ENCODE results near the gene PDGFB. TPM values are rescaled to one million over a fixed set of nuclear protein-coding genes. Genes with fewer than 3 reads are reported as not detected.

PDGFB gene
- total RNA-seq, 2 donors from 2014 or later: 7.0 to 15.8 TPM

DNA sequence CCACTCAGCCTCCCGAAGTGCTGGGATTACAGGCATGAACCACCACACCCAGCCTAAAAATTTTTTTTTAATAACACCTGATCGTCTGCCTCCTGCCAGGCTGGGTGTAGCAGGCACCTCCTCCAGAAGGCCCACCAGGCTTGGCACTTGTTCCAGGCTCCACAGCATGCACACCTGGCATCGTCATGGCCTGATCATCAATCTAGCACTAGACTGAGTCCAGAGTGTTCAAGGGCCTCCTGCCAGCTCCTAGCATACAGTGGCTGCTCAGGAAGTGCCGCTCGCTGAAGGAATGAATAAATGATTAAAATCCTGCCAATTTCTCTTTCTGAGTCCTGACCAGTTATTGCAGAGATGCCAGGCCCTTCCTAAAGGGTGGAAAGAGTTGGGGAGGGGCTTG lies 3.5 kb upstream of the PDGFB start:
- 44 to 46% methylated on average over 5 of the region's 5 CpGs for WGBS, 2 donors
- Histone ChIP-seq H3K4me1 (peaks cover 44% of the 10 kb centered on the region), H3K36me3 (replicated peaks in 1 of 2; ENCODE audit: insufficient read depth in 1 of 2, low read depth in 2 of 2) (no peaks in the 10 kb centered on the region), H3K9me3 (no peaks in the 10 kb centered on the region), H3K27ac (no peak overlapping the region), H3K27me3 (no peaks in the 10 kb centered on the region), H3K4me3 (no peak overlapping the region)
- peak in 2 of 4 donors; percentile 61 to 65 for DNase-seq
- no peak for ATAC-seq
- TF ChIP-seq, protein P1, sequence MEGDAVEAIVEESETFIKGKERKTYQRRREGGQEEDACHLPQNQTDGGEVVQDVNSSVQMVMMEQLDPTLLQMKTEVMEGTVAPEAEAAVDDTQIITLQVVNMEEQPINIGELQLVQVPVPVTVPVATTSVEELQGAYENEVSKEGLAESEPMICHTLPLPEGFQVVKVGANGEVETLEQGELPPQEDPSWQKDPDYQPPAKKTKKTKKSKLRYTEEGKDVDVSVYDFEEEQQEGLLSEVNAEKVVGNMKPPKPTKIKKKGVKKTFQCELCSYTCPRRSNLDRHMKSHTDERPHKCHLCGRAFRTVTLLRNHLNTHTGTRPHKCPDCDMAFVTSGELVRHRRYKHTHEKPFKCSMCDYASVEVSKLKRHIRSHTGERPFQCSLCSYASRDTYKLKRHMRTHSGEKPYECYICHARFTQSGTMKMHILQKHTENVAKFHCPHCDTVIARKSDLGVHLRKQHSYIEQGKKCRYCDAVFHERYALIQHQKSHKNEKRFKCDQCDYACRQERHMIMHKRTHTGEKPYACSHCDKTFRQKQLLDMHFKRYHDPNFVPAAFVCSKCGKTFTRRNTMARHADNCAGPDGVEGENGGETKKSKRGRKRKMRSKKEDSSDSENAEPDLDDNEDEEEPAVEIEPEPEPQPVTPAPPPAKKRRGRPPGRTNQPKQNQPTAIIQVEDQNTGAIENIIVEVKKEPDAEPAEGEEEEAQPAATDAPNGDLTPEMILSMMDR (IDR thresholded peaks at IDR 0.05): no peak
- TF ChIP-seq POLR2A (IDR thresholded peaks at IDR 0.05): no peak
- intact Hi-C loops (cut with DNase I): loop anchor here (5.0 kb wide), 2 partner anchors 54 to 76 kb away; no protein-coding TSS in a partner anchor

DNA sequence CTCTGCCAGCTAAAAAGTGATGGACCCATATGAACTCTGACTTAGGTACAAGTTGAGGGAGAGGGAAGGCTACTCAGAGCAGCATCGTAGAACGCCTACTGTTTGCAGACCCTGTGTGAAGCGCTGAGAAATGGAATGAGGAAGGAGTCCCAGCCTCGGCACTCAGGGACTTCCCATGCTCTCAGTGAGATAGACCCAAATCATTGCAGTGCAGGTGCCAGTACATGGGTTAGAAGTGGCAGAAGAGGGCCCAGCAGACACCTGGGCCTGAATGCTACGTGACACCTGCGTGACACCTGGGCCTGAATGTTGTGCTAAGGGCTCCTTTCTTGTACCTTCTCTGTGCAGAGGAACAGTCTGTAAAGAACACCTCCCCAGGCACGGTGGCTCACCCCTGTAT lies 2.6 kb upstream of the PDGFB start:
- Histone ChIP-seq H3K27me3 (no peaks in the 10 kb centered on the region), H3K9me3 (no peaks in the 10 kb centered on the region), H3K4me1 (peaks cover 40% of the 10 kb centered on the region), H3K36me3 (replicated peaks in 1 of 2; ENCODE audit: insufficient read depth in 1 of 2, low read depth in 2 of 2) (no peaks in the 10 kb centered on the region), H3K27ac (no peak overlapping the region), H3K4me3 (no peak overlapping the region)
- TF ChIP-seq POLR2A (IDR thresholded peaks at IDR 0.05): no peak
- TF ChIP-seq, protein P1 (IDR thresholded peaks at IDR 0.05): no peak
- WGBS, 2 donors: 75 to 93% methylated on average over 5 to 7 of the region's 7 CpGs
- ATAC-seq: no peak
- DNase-seq: no peak
- intact Hi-C loops (cut with DNase I): loop anchor here (5.0 kb wide), 2 partner anchors 55 to 75 kb away; no protein-coding TSS in a partner anchor

DNA sequence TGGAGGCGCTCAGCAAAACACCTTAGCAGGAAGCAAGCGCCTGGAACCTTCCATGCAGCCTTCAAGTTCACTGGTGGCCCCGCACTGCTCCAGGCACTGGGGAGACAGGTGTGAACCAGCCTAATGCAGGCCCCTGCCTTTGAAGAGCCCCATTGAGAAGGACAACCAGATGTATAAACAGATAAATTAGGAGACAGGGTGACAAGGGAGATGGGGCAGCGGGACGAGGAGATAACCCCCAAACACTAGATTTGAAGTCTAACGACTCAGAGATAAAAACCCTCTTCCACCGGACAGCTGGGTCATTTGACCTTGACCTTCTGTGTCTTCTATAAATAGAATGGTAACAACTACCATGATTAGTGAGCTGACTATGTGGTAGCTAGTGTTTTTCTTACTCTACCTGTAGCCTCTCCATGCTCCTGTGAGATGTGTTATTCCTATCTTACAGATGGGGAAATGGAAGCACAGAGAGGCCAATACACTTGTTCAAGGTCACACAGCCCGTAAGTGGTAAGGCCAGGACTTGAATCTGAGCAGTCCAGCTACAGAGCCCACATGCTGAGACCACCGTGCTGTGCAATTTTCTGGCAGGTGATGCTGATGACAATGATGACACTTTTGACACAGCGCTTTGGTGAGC lies 2.0 kb upstream of the PDGFB start:
- TF ChIP-seq POLR2A (IDR thresholded peaks at IDR 0.05): no peak
- TF ChIP-seq, protein P1 (IDR thresholded peaks at IDR 0.05): no peak
- 45 to 56% methylated on average over 10 of the region's 10 CpGs for WGBS, 2 donors
- peaks cover 39% of the 10 kb centered on the region for H3K4me1 ChIP-seq
- DNase-seq (no peak), ATAC-seq (no peak)
- no peaks in the 10 kb centered on the region for H3K9me3 ChIP-seq
- H3K27ac ChIP-seq: no peak overlapping the region
- intact Hi-C loops (cut with DNase I): loop anchor here (5.0 kb wide), 2 partner anchors 55 to 75 kb away; no protein-coding TSS in a partner anchor
- H3K27me3 ChIP-seq: no peaks in the 10 kb centered on the region
- no peak overlapping the region for H3K4me3 ChIP-seq
- no peaks in the 10 kb centered on the region for H3K36me3 ChIP-seq (replicated peaks in 1 of 2; ENCODE audit: insufficient read depth in 1 of 2, low read depth in 2 of 2)

DNA sequence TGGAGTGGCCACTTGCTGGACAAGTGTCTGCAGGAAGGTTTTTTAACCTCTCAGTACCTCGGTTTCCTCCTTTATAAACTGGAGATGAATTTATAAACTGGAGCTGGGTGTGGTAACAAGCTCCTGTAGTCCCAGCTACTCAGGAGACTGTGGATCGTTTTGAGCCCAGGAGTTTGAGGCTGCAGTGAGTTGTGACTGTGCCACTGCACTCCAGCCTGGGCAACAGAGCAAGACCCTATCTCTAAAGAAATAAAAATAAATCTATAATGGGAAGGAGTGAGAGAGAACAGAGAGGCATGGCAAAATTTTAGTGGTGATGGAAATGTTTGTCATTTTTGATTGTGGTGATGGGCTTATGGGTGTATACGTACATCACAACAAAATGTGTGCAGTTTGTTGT lies 1.4 kb upstream of the PDGFB start:
- Histone ChIP-seq H3K36me3 (replicated peaks in 1 of 2; ENCODE audit: insufficient read depth in 1 of 2, low read depth in 2 of 2) (no peaks in the 10 kb centered on the region), H3K9me3 (no peaks in the 10 kb centered on the region), H3K27ac (no peak overlapping the region), H3K27me3 (no peaks in the 10 kb centered on the region), H3K4me1 (peaks cover 44% of the 10 kb centered on the region), H3K4me3 (no peak overlapping the region)
- DNase-seq (no peak), ATAC-seq (no peak)
- intact Hi-C loops (cut with DNase I): loop anchor here (5.0 kb wide), 2 partner anchors 56 to 74 kb away; no protein-coding TSS in a partner anchor
- 81 to 93% methylated on average over 3 of the region's 3 CpGs for WGBS, 2 donors
- TF ChIP-seq, protein P1 (IDR thresholded peaks at IDR 0.05): no peak
- no peak for TF ChIP-seq POLR2A (IDR thresholded peaks at IDR 0.05)

Measured in body of pancreas (tissue), 4 donors.